OCI-LY1 (cell line): ENCODE data around the gene ANTKMT.

Source experiments
- CTCF ChIP-seq: fragments of 200-600 bp; sonication (generic), shearing (Covaris generic); IDR thresholded peaks from 2 replicates; pipeline ENCODE4 v1.5.1; 2017; ENCODE audit warnings: mild to moderate bottlenecking, antibody characterized with exemption, low read length, moderate library complexity, mixed read lengths
- EZH2 ChIP-seq: fragments of 200-600 bp; sonication (generic), shearing (Covaris generic); IDR thresholded peaks from 2 replicates; pipeline ENCODE4 v1.8.0; 2017; ENCODE audit warnings: borderline replicate concordance, mixed run types, mild to moderate bottlenecking, antibody characterized with exemption, low read length, moderate library complexity, mixed read lengths

- TF ChIP-seq CTCF (no peak), EZH2 (no peak)
These were observed 39.1 kb downstream of the ANTKMT start for GRCh38 chr16:760065-760464.
